A204.1 (cell line): ENCODE measurements around the gene DOLPP1.
"Not testable (repeated sequence)": the region's sequence is repeated elsewhere in the genome, so short reads cannot be mapped to it uniquely, and the experiment has no call there.

Source experiments
- FAIRE-seq: peaks from 2 replicates; lab custom pipeline; 2012; peaks lifted over from hg19 to GRCh38; lab: Jason Lieb, UNC

The DOLPP1 gene

DNA sequence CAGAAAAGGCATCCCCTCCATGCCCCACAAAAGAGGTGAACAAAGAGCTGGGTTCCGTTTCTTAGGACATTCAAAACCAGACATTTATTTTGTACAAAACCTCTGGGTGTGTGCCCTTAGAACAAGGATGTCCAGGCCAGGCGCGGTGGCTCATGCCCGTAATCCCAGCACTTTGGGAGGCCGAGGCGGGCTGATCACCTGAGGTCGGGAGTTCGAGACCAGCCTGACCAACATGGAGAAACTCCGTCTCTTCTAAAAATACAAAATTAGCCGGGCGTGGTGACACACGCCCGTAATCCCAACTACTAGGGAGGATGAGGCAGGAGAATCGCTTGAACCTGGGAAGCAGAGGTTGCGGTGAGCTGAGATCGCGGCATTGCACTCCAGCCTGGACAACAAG is 31.6 kb downstream of the DOLPP1 start:
- not testable (repeated sequence) for FAIRE-seq

DNA sequence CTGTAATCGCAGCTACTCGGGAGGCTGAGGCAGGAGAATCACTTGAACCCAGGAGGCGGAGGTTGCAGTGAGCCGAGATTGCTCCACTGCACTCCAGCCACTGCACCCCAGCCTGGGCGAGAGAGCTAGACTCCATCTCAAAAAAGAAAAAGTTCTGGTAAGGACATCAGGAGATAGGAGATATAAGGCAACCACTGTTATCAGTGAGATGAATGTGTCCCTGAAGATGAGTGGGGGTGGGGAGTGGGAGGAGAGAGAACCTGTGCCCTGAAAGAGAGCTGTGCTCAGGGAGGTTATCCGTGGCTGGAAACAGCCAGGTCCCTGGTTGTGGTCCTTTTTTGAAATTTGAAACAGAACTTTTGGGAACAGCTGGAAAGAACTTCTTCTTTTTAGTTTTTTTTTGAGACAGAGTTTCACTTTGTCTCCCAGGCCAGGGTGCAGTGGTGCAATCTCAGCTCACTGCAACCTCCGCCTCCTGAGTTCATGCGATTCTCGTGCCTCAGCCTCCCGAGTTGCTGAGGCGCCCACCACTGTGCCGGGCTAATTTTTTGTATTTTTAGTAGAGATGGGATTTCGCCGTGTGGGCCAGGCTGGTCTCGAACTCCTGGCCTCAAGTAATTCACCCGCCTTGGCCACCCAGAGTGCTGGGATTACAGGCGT is 32.9 kb downstream of the DOLPP1 start:
- FAIRE-seq: no peak

DNA sequence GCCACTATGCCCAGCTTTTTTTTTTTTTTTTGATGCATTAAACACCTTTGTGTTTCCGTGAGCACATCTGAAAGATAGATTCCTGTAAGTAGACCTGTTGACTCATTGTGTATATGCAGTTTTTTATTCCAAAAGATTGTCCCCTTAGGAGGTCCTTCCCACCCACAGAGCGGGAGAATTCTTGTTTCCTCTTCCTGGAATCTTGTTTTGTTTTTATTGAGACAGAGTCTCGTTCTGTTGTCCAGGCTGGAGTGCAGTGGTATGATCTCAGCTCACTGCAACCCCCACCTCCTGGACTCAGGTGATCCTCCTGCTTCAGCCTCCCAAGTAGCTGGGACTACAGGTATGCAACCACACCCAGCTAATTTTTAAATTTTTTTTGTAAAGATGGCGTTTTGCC is 37.9 kb downstream of the DOLPP1 start:
- FAIRE-seq: no peak

DNA sequence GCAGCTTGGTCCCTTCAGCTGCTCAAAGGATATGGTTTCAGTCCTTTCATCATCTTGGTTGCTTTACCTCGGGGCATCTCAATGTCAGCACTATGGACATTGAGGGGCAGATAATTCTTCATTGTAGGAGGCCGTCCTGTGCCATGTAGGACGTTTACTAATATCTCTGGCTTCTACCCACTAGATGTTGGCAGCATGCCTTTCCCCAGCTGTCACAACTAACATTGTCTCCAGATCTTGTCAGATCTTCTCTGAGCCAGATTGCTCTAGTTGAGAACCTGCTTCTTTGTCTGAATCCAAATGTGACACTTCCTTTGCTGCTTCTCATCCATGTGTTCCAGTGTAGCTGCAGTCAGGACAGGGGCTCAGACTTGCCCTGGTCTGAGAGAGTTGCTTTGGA is 40.6 kb downstream of the DOLPP1 start:
- no peak for FAIRE-seq

DNA sequence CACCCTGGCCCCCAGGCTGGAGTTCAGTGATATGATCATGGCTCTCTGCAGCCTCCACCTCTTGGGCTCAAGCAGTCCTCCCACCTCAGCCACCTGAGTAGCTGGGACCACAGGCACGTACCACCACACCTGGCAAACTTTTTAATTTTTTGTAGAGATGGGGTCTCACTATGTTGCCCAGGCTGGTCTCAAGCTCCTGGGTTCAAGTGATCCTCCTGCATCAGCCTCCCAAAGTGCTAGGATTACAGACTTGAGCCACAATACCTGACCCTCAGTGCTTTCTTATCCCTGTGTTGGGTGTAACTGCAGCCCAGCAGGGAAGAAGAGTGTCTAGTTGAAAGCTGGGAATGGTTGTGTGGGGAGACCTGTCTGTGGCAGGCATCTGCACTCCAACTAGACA is 41.2 kb downstream of the DOLPP1 start:
- no peak for FAIRE-seq

DNA sequence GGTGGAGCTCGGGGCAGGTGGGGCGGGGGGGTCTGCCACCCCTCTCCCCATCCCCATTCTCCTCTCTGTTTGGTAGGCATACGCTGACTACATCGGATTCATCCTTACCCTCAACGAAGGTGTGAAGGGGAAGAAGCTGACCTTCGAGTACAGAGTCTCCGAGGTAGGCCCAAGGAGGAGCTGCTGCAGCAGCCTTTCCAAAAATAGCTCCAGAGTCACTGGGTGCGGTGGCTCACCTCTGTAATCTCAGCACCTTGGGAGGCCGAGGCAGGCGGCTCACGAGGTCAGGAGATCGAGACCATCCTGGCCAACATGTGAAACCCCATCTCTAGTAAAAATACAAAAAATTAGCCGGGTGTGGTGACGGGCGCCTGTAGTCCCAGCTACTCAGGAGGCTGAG is 42.1 kb downstream of the DOLPP1 start:
- not testable (repeated sequence) for FAIRE-seq

DNA sequence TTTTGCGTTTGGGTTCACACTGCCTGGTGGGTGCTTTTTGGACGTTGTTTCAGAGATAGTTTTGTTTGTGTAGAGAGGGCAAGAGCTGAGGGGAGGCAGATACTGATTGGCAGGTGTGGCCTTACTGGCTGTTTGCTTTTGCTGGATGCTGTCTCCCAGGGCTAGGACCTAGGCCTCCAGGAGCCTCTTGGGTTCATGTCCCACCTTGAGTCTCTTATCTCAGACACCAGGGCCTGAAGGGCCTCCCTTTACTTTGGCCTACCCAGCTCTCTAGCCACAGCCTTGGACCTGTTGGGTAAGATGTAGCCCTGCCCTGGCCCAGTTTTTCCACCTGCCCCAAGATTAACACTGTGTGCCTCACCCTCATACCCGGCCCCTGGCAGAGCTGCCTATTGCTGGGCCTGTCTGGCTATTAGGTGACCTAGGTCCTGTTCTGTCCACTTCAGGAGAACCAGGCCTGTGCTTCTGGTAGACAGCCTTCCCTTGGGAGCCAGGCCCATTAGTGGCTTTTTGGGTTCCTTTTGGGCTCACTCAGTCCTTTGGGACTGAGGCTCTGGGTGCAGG is 43.7 kb downstream of the DOLPP1 start:
- FAIRE-seq: no peak

DNA sequence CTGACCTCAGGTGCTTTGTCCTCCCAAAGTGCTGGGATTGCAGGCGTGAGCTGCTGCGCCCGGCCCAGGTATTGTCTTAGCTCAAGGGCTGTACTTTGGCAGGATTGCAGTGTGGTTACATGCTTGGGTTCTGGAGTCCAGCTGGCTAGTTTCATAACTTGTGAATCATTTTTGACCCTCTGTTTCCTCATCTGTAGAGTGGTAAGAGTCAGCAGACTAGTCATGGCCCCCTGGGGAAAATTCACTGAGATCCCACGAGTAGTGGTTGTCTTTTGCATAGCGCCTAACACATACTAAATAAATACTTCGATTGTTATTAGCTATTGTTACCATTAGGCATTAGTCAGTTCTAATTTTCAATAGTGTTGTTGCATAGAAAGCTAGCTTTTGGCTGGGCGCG is 44.6 kb downstream of the DOLPP1 start:
- FAIRE-seq: no peak

DNA sequence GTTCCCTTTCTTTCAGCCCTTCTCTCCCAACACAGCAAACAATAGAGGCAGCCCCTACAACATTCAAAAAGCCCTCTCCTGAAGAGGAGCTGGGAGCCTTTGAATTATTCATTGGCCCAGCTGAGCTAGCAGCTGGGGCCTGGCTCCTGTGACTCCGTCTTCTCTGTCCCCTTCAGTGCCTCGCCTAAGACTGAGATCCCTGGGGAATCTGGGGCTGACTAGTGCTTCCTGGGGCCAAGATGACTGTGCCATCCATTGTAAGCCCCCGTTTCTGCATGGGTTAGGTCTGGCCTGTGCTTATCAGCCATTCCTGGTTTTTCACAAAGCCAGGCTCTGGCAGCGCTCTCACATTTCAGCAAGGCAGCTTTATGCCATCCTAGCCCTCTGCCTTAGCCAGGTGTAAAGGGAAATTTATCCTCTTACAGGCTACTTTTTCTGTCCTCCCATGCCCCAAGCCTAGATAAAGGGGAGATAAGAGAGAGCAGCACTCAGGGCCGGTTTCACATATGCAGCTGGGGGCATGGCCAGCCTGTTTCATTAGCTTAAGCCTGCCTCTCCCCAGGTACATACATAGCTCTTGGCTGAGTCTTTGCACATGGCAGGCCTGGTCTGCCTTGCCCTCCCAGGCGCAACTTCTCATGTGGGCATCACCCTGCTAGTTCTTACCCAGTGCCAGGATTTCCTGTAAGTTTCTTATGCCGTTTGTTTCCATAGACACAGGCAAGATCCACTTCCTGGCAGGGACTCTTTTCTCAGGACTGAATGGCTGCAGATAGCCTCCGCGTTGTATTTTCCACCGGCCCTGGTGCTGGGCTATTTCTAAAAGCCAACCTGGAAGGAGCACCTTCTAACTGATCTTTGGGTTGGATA is 46.1 kb downstream of the DOLPP1 start:
- no peak for FAIRE-seq

DNA sequence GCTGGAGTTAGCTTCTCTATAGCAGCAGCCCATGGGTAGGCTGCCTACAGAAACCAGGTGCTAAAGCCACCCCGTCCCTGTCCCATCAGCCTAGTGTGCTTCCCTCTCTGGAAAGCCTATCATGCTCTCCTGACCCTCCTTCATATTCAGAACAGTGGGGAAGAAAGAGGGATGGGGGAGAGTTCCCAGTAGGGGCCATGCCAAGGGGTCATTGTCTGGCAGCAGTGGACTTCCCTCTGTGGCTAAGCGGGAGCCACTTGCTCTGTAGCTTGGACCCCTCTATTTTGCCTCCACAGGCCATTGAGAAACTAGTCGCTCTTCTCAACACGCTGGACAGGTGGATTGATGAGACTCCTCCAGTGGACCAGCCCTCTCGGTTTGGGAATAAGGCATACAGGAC is 47.8 kb downstream of the DOLPP1 start:
- FAIRE-seq: no peak

DNA sequence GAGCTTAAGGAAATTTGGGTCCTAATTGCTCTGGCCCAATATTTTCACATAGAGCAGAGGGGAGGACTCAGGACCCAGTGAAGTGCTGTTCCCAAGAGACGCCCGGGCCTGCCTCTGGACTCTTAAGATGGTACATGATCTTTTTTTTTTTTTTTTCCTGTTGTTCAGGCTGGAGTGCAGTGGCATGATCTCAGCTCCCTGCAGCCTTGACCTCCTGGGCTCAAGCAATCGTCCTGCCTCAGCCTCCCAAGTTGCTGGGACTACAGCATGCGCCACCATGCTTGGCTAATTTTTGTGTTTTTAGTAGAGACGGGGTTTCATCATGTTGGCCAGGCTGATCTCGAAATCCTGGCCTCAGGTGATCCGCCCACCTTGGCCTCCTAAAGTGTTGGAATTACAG is 49.4 kb downstream of the DOLPP1 start:
- not testable (repeated sequence) for FAIRE-seq

DNA sequence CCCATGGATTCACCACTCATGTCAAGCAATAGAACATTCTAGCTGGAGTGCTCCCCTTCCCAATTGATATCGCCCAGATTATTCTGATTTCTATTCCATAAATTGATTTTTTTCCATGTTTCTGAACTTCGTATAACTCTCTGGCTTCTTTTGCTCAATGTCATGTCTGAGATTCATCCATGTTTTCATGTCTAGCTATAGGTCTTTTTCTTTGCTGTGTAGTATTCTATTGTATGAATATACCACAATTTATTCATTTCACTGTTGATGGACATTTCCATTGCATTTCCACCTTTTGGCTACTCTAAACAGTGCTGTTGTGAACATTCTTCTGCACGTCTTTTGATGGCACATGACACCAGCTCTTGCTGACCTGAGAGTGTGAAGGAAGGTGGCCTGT is 49.9 kb downstream of the DOLPP1 start:
- no peak for FAIRE-seq

DNA sequence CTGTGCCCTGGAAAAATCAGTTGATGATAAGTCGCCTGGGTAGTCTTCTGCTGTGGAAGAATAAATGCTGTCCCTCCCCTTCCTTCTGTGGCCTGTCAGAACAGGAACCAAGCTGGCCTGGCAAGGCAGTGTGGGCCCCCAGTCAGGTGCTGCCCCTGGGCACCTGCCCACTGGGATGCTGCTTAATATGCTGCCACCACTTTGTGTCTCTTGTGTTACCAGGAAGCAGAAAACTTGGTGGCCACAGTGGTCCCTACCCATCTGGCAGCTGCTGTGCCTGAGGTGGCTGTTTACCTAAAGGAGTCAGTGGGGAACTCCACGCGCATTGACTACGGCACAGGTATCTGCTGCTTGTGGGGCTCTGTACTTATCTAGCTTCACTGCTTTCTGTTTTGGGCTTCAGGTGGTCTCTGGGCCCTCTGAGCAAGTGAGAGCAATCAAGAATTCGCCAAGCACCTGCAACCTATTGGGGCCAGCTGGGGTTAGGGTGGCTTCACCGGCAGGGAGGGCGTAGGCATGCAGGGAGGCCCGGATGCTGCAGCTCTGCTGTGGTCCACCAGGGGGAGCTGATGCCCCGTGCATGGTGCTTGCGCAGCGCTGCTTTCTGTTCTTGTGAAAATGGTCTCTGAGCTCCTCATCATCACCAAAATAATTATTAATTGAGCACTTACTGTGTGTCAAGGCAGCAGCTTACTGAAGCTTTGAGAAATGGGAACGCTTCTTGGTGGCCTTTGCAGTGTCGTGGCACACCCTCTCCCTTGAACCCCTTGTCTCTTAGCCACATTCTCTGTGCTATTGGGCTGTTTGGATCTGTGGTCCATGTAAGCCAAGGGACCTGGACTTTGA is 50.6 kb downstream of the DOLPP1 start:
- FAIRE-seq: no peak

DNA sequence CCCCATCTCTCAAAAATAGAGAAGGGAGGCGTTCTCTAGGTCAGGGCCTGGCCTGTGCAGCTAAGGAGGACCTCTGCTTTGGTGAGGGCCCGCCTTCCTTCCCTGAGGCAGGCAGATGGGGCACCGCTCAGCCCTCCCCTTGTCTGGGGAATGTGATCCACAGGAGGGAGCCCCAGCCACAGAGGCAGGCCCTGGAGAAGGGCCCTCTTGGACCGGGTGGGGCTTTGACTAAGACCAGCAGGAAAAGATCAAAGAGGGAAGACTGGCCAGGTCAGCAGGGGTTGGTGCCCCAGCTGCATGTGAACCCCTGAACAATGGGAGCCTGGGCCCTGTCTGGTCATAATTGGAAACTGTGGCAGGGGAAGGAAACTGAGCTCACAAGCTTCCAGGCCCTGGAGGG is 52.2 kb downstream of the DOLPP1 start:
- no peak for FAIRE-seq

DNA sequence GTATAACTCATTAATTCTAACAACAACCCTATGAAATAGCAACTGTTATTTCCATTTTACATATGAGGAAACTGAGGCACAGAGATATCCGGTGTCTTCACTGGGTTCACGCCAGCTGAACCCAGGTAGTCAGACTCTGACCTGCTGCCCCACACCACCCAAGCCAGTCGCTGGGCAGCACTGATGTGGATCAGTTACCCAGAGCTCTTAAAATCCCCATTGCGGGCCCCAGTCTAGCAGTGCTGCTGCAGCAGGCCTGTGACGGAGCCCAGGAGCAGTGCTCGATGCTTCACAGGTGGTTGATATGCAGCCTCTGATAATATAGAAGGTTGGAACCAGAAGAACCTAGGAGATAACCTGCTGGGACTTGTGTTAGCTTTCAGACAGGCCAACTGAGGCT is 54.6 kb downstream of the DOLPP1 start:
- no peak for FAIRE-seq

DNA sequence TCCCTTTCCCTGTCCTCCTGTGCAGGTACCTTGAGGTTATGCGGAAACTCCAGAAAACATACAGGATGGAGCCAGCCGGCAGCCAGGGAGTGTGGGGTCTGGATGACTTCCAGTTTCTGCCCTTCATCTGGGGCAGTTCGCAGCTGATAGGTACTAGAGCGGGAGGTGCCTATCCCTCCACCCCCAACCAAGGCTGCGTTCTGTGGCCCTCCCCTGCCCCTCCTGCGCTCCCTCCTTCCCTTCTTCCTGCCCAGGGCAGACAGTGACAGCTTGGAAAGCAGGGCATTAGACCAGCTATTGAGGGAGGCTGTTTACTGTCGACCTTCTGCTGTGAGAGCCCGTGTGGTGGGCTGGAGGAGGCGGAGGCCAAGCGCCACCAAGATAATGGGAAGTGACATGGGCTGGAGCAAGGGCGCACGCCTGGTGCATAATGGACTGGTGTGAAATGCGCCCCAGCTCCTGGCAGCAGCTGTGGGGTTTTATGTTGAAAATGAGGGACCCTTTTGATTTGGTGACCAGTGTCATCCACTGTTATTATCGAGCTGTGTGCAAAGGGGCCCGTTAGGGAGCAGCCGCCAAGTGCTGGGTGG is 55.6 kb downstream of the DOLPP1 start:
- no peak for FAIRE-seq

DNA sequence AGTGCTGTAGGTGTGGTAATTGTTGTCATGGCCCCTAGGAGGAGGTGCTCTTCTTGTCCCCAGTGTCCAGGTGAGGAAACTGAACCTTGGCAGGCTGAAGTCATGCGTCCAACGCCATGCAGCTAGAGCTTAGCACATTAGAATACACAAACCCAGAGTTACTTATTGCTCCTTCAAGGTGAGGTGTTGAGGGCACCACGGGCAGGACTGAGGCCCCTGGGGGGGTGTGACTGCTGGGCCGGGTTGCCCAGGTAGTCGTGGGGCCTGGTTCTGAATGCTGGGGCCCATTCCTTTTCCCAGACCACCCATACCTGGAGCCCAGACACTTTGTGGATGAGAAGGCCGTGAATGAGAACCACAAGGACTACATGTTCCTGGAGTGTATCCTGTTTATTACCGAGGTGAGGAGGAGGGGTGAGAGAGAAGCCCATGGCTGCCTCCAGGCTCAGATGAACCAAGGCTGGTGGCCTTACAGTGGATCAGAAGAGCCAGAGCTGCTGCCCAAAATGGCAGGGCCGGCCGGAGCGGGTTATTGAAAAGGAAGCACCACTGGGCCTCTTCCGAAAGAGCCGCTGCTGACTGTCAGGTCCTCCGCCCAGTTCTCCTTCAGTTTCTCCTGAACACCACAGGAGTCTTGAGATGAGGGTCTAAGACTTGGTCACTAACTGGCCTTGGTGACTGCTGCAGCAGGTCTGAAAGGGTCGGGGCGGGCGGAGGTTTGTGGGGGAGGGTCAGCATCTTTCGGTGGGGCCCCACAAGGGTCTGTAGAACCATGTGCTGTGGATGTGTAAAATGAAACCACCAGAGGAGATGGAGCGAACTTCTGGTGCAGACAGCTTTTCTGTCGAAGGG is 56.6 kb downstream of the DOLPP1 start:
- no peak for FAIRE-seq

DNA sequence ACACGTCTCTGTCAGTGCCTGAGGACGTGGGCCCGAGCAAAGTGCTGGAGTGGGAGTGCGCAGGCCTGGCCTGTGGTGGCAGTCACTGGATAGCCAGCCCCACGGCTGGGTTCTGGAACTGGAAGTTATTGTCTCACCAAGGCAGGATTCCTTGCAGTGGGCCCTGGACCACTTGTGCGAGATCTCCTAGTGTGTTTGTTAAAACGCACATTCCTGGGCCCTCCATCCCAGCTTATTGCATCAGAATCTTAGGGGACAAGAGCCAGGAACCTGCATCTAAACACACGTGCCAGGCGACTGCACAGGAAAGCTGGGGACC is 57.2 kb downstream of the DOLPP1 start:
- no peak for FAIRE-seq

DNA sequence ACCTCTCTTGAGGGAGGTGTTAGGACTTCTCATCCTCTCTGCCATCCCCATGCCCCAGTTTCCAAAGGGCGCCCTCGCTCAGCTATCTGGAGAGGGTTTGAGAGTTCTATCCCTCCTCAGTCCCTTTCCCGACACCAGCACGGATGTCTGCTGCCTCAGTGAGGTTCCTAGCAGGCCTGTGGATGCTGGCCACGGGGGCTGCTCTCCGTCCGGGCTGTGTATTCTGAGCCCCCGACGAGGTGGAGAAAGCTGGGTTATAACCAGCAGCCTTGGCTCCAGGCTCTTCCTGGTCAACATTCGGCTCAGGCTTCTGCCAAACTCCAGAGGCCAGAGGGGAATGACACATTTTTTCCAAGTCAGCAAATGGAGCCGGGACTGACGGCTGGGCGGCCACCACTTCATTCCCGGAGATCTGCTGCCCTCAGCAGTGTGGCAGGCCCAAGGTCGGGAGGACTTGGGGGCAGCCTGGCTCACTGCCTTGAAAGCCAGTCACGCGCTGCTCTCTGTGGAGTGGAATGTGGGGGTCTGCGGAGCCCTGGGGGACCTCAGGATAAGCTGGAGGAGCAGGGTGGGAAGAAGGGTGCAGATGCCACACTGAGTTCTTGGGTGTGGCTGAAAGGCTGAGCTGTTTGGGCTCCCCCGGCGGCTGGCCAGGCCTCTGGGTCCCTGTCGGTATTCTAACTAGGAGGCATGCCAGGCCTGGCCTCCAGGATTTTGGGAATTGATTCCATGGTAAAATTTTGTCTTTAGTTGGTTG is 57.7 kb downstream of the DOLPP1 start:
- FAIRE-seq: no peak

DNA sequence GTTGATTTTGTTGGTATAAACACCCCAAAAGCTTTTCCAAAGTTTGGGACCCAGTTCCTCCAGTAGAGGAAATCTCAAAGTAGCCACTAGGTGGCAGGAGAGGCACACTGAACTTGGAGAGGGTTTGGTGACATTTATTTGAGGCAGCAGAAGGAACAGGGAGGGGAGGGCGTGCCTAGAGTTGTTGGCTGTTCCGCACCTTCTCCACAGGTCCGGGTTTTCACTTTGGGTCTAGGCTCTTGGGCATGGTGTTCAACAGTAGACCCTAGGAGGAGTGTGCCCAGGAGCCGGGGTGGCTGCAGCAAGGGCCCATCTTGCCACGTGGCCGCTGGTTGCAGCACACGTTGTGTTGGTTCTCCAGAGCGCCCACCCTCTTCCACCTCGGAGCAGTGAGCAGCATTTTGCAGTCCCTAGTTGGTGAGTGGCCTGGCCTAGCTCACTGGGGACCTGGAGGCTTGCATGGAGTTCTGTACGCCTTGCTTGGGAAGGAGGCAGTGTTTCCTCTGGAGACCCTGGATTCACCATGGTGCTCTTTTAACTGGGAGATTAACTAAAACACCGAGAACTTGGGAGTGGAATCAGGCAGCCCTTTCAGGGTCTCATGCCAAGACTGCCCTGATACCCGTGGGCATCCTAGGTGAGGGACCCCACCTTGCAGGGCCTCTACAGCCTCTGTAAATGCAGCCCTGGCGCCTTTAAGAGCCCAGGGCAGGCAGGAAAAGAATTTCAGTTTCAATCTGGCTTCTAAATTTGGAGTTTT is 58.5 kb downstream of the DOLPP1 start:
- FAIRE-seq: peak; percentile 97
